ENCODE measurements around the gene TNFRSF4.

DNA sequence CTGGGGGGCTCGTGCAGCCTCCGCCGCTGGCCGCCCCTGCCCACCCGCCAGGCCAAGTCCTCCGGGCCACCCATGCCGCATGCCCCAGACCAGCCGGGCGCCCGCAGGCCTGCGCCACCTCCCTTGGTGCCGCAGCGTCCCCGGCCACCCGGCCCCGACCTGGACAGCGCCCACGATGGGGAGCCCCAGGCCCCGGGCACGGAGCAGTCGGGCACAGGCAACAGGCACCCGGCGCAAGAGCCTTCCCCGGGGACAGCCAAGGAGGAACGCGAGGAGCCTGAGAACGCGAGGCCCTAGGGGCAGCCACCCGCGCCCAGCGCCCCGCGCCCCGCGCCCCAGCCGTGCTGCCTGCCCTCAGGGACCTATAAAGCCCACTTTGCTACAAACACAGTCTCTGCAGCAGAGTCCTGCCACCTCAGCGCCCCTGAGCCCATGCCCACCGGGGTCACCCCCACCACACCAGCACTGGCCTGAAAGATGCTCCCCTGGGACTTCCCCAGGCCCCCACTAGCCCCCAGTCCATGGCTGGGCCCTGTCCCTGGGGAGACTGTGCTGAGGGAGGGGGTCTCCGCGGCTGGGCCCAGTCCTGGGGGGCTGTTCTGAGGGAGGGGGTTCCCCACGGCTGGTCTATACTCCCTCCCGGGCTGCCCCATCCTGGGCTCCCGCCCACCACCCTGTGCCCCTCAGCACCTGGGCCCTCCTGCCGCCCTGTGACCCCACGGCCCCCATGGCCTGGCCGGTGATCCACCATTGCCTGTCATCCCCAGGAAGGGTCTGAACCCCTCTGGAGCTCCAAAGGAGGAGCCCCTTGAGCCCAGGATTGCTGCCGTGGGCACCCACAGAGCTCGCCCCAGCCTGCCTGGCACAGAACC is 16.2 kb downstream of the TNFRSF4 start:
- TF ChIP-seq ZNF274 (IDR thresholded peaks at IDR 0.05; ENCODE audit: low read depth, low read length) (no peak), SUZ12 (IDR thresholded peaks at IDR 0.05; ENCODE audit: extremely low read depth, insufficient read depth, insufficient read length) (no peak), YY1 (IDR thresholded peaks at IDR 0.05; ENCODE audit: insufficient read depth, insufficient read length) (no peak)
